DND-41 (cell line): ENCODE results near the gene TRERF1.
A peak's percentile ranks its signal among the peaks of the same experiment; 100 is the strongest.

ENCODE experiments used
- ATAC-seq: fragments of 200-7000 bp; cut with Tn5 transposase; 3 replicates; pipeline ENCODE4 v1.9.1; 2021; ENCODE audit warnings: low read depth; ENCODE audit not compliant: insufficient read depth
- DNase-seq: peaks from one replicate; pipeline ENCODE4 v3.0.0-alpha.2; 2020
- H2AFZ ChIP-seq: 2 replicates; pipeline ENCODE4 v1.6.0; 2012; ENCODE audit warnings: low read depth, low read length
- H3K27ac ChIP-seq: 2 replicates; pipeline ENCODE4 v1.5.1; 2012; ENCODE audit warnings: low read length, inconsistent platforms
- H3K27me3 ChIP-seq: fragments of 200-600 bp; sonication (generic); 2 replicates; pipeline ENCODE4 v1.6.0; 2012; ENCODE audit warnings: low read length, mild to moderate bottlenecking, inconsistent platforms; ENCODE audit not compliant: insufficient read depth, poor library complexity
- H3K36me3 ChIP-seq: 2 replicates; pipeline ENCODE4 v1.5.1; 2012; ENCODE audit warnings: low read length, inconsistent platforms; ENCODE audit not compliant: insufficient read depth
- H3K4me1 ChIP-seq: 2 replicates; pipeline ENCODE4 v1.5.1; 2012; ENCODE audit warnings: mild to moderate bottlenecking, low read length; ENCODE audit not compliant: insufficient read depth
- H3K4me2 ChIP-seq: 2 replicates; pipeline ENCODE4 v1.6.0; 2012; ENCODE audit warnings: mild to moderate bottlenecking, moderate library complexity, low read length, inconsistent platforms; ENCODE audit not compliant: insufficient read depth
- H3K4me3 ChIP-seq, 2 experiments: fragments of 200-600 bp in 1 of 2; shearing (Covaris generic) in 1 of 2; 2 replicates each; pipeline ENCODE4 v1.5.1; 2012 to 2016; ENCODE audit warnings: inconsistent platforms in 2 of 2, low read length in 2 of 2, mild to moderate bottlenecking in 2 of 2, low read depth in 1 of 2, moderate library complexity in 1 of 2
- H3K79me2 ChIP-seq: 2 replicates; pipeline ENCODE4 v1.6.0; 2012; ENCODE audit warnings: low read length, inconsistent platforms; ENCODE audit not compliant: insufficient read depth
- H3K9ac ChIP-seq: 2 replicates; pipeline ENCODE4 v1.6.0; 2012; ENCODE audit warnings: low read depth, mild to moderate bottlenecking, inconsistent platforms, low read length, moderate library complexity
- H3K9me3 ChIP-seq: 2 replicates; pipeline ENCODE4 v1.5.1; 2012; ENCODE audit warnings: low read length, moderate library complexity, mild to moderate bottlenecking, inconsistent platforms; ENCODE audit not compliant: insufficient read depth, severe bottlenecking
- H4K20me1 ChIP-seq: 2 replicates; pipeline ENCODE4 v1.6.0; 2012; ENCODE audit warnings: low read length; ENCODE audit not compliant: insufficient read depth
- CTCF ChIP-seq: IDR thresholded peaks from 2 replicates; pipeline ENCODE4 v1.5.1; 2012; ENCODE audit warnings: borderline replicate concordance, low read length, moderate library complexity, mild to moderate bottlenecking; ENCODE audit not compliant: poor library complexity, severe bottlenecking; ENCODE audit errors: extremely low read depth
- EZH2 ChIP-seq: IDR thresholded peaks from 3 replicates; pipeline ENCODE4 v1.6.1; 2012; ENCODE audit warnings: borderline replicate concordance, low read depth, mild to moderate bottlenecking, moderate library complexity, low read length, inconsistent platforms; ENCODE audit not compliant: severe bottlenecking

The TRERF1 gene

DNA sequence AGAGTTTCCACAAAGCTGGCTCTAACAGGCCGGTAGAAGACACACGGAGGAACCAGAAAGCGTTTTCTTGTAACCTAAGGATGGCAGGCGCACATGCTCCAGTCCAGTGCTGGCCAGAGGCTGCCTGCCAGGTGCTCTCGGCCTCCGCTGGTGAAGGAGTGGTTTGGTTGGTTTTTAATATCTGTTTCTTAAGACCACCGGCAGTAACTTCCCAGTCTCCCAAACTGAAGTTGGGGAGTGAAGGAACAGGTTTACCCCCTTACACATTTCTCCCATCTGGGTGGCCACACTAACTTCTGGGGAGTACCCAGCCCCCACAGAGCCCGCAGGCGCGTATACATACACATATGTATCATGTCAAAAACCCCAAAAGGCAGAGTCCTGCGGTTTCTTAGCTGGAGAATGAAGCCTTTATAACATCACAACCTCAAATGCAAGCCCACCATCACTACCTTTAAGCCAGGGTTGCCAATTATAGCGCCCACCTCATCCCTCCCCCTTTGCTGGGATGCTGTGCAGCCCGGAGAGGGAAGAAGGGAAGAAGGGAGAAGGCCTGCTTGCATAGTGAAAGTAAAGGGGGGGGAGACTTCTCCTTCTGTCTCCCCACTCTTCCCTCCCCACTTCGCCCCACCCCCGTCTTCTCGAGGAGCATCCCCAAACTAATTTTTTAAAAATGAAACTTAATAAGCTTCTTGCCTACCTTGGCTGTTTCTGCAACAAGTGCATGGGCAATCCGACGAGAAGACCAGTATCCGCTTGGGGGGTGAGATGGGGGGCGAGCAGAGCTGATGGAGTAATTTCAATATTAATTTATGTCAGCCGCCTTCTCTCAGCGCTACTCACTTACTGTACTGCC lies 1.0 kb downstream of the TRERF1 start:
- Histone ChIP-seq H2AFZ (peak overlapping the region; percentile 88), H3K27ac (peak overlapping the region; percentile 79), H3K4me3 (peak overlapping the region; percentile 51 to 66; a peak in 3 of 4 replicates), H3K9ac (peak overlapping the region; percentile 77), H3K27me3 (peaks cover 5% of the 10 kb centered on the region), H3K9me3 (no peaks in the 10 kb centered on the region), H3K79me2 (peaks cover 23% of the 10 kb centered on the region), H3K36me3 (no peaks in the 10 kb centered on the region), H3K4me1 (peaks cover 28% of the 10 kb centered on the region), H3K4me2 (peak overlapping the region; percentile 91), H4K20me1 (peaks cover 9% of the 10 kb centered on the region)
- ATAC-seq, result no peak; the same call in 2 of the 3 replicates
- DNase-seq, result no peak
- TF ChIP-seq EZH2 (no peak), CTCF (no peak)

- H3K36me3 ChIP-seq, result no peaks in the 10 kb centered on the region
- H2AFZ ChIP-seq, result no peak overlapping the region; the same call in 1 of the 2 replicates
- peak overlapping the region in 1 of 2 experiments; percentile 66; a peak in 2 of 4 replicates for H3K4me3 ChIP-seq
- H3K4me1 ChIP-seq, result peaks cover 28% of the 10 kb centered on the region
- peaks cover 23% of the 10 kb centered on the region for H3K79me2 ChIP-seq
- H3K9ac ChIP-seq, result peak overlapping the region; percentile 77; the same call in 1 of the 2 replicates
- peak overlapping the region; percentile 91 for H3K4me2 ChIP-seq
- H4K20me1 ChIP-seq, result peaks cover 9% of the 10 kb centered on the region
- ATAC-seq, result no peak
- H3K27ac ChIP-seq, result 0 out of 2 replicates have a peak overlapping the region, but pooled peaks have one; percentile 79
- DNase-seq, result no peak
- no peaks in the 10 kb centered on the region for H3K9me3 ChIP-seq
- TF ChIP-seq CTCF (no peak), EZH2 (no peak)
- H3K27me3 ChIP-seq, result peaks cover 5% of the 10 kb centered on the region
These were observed 1.7 kb downstream of the TRERF1 start for GRCh38 chr6:42449917-42450476.

DNA sequence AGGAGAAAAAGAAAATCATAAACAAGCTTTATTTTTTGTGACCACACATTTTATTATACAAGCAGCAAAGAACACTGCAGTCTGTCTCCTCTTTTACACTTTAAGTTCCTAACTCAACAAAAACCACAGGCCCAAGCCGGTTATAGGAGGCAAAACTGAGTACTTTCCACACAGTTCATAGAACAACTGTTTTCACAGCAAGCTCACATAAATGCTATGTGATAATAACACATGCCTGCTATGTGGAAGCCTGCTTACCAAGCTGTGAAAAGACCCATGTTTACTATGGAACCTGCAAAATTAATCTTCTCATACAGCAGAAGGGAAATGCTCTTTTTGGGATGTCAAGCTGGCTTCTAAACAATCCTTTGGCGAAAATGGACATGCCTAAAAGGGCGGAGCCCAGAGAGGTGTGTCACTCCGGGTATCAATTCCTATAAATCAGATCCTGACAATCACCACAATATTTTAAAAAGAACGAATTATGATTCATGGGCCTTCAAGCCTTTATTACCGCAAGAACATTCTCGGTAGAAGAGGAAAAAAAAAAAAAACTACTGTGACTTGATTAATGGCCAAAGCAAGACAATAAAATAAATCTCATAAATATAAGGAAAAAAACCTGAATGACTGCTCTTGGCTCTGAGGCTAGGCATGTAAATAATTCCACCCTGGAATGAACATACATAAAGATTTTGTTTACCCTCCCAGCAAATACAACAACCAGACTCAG lies 2.6 kb downstream of the TRERF1 start:
- peaks cover under 1% of the 10 kb centered on the region for H3K27me3 ChIP-seq
- no peaks in the 10 kb centered on the region for H3K36me3 ChIP-seq
- H3K9me3 ChIP-seq, result no peaks in the 10 kb centered on the region
- H3K4me2 ChIP-seq, result peak overlapping the region; percentile 91; the same call in 1 of the 2 replicates
- H3K4me3 ChIP-seq, result no peak overlapping the region
- H2AFZ ChIP-seq, result no peak overlapping the region
- no peak overlapping the region for H3K9ac ChIP-seq
- TF ChIP-seq EZH2 (no peak), CTCF (no peak)
- no peak for DNase-seq
- peaks cover 10% of the 10 kb centered on the region for H4K20me1 ChIP-seq
- no peak overlapping the region for H3K27ac ChIP-seq
- H3K4me1 ChIP-seq, result peaks cover 28% of the 10 kb centered on the region
- ATAC-seq, result no peak
- H3K79me2 ChIP-seq, result peaks cover 26% of the 10 kb centered on the region
